HG02943 (cell line): ENCODE data around the gene HYOU1.
"Not testable (repeated sequence)": the region's sequence is repeated elsewhere in the genome, so short reads cannot be mapped to it uniquely, and the experiment has no call there.

ENCODE experiments used
- ATAC-seq: cut with Tn5 transposase; IDR thresholded peaks from one replicate; pipeline ENCODE4 v1.9.1; 2021; ENCODE audit warnings: mild to moderate bottlenecking, low read depth, moderate library complexity; ENCODE audit not compliant: unreplicated experiment

HYOU1 gene

DNA sequence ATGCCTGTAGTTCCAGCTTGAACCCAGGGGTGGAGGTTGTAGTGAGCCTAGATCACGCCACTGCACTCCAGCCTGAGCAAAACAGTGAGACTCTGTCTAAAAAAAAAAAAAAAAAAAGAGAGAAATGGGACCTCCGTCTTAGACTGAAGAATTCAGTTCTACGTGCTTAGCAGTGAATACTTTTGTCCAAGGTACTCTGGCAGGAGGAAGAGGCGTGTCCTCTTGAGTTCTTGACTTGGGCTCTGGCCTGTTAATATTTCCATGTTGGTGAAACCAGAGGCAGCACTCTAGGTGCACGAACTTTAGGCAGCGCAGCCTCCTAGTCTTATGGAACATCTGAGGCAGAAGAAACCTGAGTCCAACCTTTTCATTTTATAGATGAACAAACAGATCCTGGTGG lies 30.1 kb upstream of the HYOU1 start:
- no peak for ATAC-seq

- ATAC-seq, result peak; percentile 8
Measured at GRCh38 chr11:119085437-119085847, 28.4 kb upstream of the HYOU1 start.

- peak; percentile 83 for ATAC-seq
Measured at GRCh38 chr11:119084663-119085436, 27.8 kb upstream of the HYOU1 start, which contains the start of gene HMBS. Gene HMBS (plus strand): TSS chr11:119084881. CDS start chr11:119085034, 153 bp downstream.

DNA sequence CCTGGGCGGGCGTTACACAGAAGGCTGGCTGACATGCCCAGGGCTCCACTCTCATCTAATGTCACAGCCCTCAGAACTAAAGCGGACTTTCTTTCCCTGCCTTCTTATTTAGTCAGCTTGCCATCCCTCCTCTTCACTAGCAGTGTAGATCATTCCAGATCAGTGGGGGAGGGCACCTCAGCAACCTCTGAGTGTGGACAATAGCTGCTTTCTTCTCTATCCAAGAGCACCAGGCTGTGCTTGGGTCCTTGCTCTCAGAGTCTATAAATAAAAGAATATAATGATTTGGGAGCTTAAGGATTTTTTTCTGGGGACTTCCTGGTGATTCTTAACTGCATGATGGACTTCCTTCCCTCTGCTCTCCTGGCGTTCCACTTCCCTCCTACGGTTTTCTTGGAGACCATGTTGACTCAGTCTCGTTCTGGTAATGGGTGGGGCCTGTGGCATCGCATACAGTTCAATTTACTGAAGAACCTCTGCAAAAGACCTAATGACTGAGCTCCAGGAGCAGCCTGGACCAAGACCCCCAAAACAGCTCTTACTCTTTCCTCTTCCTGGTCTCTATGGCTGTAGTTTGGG lies 24.8 kb upstream of the HYOU1 start:
- no peak for ATAC-seq

DNA sequence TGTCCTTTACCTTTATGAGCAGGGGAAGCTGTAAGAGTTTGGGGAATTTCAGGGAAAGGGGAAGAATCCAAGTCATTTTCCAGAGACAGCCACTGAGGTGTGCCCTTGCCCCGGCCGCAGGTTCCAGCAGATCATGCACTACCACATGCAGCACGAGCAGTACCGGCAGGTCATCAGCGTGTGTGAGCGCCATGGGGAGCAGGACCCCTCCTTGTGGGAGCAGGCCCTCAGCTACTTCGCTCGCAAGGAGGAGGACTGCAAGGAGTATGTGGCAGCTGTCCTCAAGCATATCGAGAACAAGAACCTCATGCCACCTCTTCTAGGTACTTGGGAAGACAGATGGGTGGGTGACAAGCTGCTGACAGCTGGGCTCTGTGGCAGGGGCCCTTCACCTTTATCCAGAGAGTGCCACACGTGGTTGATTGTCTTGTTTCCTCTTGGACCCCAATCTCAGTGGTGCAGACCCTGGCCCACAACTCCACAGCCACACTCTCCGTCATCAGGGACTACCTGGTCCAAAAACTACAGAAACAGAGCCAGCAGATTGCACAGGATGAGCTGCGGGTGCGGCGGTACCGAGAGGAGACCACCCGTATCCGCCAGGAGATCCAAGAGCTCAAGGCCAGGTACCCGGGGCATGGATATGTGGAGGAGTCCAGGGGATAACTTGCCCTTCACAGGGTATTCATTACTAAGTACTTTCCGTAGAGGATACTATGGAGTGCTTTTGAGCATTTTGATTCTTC lies 21.8 kb upstream of the HYOU1 start:
- no peak for ATAC-seq

DNA sequence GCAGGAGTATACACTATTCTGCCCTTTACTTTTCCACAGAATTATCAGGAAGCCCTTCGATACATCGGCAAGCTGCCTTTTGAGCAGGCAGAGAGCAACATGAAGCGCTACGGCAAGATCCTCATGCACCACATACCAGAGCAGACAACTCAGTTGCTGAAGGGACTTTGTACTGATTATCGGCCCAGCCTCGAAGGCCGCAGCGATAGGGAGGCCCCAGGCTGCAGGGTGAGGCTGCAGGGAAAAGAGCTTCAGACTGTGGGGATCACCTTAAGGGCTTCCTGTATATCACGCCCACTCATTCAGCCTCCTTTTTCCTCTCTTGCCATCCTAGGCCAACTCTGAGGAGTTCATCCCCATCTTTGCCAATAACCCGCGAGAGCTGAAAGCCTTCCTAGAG lies 20.8 kb upstream of the HYOU1 start:
- ATAC-seq, result no peak

DNA sequence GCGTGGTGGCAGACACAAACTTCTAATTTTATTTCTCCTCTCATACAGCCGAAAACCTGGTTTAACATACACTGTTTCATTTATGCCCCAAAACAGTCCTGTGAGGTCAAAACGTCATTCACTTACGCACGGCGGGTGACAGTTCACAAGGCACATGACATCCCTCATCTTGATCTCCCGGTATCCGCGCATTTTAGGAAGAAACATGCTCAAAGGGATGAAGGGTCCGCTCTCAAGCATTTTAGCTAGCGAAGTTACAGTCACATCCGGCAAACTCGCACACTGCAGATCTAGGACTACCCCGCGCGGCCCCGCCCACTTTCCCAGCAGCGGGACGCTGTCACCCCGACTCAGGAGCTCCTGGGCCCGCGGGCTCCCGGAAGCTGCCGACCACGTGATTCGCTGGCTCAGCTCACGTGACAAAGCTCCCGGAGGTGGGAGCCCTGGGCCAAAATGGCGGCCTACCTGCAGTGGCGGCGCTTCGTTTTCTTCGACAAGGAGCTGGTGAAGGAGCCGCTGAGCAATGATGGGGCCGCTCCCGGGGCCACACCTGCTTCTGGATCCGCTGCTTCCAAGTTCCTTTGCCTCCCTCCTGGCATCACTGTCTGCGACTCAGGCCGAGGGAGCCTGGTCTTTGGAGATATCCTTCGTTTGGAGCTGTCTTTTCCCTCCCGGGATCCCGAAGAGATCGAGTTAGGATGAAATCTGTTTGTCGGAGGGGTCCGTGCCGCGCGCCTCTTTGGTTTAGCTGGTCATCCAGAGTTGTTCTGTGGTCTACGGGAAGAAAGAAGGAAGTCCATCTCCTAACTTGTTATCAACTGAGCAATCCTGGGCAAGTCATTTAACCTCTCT lies 10.6 kb upstream of the HYOU1 start, which contains the start of gene VPS11:
Gene VPS11 (plus strand): TSS at position 448 of the 852 bp plus-strand sequence. CDS start 6 bp downstream, at position 454.
- peak; percentile 90 for ATAC-seq

DNA sequence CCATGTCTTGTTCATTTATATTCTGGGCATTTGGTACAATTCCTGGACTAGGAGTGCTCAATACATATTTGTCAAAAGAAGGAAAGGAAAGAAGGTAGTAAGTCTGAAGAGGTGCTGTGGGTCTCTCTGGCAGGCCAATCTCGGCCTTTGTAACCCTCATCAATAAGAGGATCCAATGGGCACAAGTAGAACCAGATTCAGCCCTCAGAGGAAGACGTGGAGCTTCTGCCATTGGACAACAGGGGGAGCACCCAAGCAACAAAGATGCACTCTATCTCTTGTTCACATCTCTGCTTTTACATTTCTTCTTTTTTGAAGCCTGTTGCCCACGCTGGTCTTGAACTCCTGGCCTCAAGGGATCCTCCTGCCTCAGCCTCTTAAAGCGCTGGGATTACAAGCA lies 8.4 kb upstream of the HYOU1 start:
- ATAC-seq, result no peak

GRCh38 chr11:119062779-119063178 lies 5.8 kb upstream of the HYOU1 start:
- ATAC-seq, result no peak

DNA sequence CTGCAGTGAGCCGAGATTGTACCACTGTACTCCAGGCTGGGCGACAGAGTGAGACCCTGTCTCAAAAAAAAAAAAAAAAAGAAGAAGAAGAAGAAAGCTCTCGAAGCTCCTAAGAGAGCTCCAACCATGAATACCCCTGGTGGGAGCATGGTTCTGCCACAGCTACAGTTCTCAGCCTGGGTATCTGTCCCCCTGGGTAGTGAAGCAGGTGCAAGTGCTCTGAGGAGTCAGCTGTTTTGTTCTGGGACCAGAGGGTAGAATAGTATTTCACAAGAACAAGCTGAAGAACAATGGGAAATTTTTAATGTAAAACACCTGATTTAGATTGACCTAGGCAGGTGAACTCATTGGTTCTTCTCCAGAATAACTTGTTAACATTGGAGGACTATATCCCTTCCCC lies 4.3 kb upstream of the HYOU1 start:
- ATAC-seq, result no peak

DNA sequence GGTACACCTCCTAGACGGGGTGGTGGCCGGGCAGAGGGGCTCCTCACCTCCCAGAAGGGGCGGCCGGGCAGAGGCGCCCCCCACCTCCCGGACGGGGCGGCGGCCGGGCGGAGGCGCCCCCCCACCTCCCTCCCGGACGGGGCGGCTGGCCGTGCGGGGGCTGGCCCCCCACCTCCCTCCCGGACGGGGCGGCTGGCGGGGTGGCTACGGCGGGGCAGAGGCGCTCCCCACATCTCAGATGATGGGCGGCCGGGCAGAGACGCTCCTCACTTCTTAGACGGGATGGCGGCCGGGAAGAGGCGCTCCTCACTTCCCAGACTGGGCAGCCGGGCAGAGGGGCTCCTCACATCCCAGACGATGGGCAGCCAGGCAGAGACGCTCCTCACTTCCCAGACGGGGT lies 2.1 kb upstream of the HYOU1 start:
- not testable (repeated sequence) for ATAC-seq

DNA sequence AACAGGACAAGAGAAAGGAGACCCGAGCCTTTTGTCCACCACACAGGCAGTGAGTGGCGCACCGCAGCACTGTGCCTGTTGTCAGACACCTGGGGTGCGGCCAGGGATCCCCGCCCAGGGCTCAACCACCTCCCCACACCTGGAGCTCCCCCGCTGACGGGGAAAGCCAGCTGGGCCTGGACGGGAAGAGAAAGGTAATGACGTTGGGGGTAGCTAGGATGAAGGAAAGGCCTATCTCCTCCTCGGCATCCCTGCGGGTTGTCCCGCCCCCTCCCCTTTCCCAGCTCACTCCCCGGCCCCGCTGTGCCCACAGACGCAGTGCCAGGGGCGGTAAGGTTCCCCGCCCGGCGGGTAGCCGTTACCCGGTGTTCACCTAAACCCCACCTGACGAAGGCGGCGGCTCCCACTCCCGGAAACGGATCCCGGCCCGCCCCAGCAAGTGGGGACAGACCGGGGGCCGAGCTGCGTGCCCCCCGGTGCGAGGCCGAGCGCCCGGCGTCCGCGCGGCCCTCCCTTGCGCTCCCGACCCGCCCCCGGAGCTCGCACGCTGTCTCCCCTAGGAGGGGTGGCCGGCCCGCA lies 495 bp downstream of the HYOU1 start:
- ATAC-seq, result peak; percentile 13

GRCh38 chr11:119055901-119056300 lies 1.1 kb downstream of the HYOU1 start:
- no peak for ATAC-seq

DNA sequence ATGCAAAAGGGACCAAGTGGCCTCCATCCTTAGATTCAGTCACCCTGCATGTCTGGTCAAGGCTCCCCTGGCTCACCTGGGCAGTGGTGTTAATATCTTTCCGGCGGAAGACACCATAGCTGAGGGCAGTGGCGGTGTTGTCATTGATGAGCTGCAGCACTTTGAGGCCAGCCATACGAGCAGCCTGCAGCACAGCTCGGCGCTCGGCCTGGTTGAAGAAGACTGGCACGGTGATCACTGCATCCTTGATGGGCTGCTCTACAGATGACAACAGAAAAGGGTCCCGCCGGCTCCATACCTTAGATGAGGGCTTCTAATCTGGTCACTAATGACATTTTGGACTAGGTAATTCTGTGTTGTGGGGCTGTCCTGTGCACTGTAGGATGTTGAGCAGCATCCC lies 2.6 kb downstream of the HYOU1 start:
- ATAC-seq, result no peak

DNA sequence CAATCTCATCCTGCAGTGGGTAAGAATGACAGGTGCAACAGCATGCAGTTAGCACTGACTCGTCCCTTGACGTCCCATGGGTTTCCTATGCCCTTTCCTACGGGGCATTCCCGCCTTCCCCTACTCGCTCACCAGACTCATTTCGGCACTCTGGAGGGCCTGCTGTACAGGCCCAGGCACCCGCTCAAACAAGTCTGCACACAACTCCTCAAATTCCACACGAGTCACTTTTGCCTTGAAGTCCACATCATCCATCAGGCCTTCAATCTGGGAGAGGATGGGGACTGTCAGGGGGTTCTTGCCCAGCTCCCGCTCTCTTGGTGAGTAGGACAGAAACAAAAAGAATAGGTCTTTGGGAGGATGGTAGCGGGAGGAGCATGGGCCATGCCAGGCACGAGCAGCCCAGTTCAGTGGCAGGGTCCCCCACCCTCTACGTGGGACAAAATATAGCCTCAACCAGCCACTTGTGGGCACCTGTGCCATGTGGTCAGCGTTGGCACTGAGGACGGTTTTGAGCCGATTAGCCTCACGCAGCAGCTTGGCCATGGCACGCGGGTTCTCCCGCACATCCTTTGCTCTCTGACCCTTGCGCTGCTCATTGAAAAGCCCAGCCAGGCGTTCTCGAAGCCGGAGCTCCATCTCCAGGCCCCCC lies 4.7 kb downstream of the HYOU1 start:
- no peak for ATAC-seq

GRCh38 chr11:119051440-119052162 lies 5.4 kb downstream of the HYOU1 start:
- no peak for ATAC-seq

- ATAC-seq, result no peak
Measured at GRCh38 chr11:119049081-119049480, 7.9 kb downstream of the HYOU1 start.

DNA sequence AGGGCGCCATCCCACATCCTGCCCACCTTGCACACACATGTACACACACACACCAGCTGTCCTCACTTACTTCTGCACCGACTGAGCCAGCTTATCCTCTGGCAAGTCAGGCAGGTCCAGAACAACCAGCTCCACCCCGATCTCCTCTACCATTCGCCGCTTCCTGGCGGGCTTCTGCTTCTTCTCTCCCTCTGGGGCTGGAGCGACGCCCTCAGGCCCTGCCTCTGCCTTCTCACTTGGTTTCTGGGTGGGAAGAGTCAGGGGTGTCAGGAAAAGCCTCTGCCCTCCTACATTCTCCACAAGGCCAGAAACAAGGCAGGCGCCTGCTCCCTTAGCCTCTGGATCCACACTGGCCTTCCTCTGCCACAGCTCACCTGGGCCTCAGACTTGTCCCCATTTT lies 8.4 kb downstream of the HYOU1 start:
- ATAC-seq, result no peak

GRCh38 chr11:119047205-119047604 lies 9.8 kb downstream of the HYOU1 start:
- ATAC-seq, result no peak
